K562 treated with DMSO at 1 percent for 24 hours (cell line): ENCODE results near the gene ACSL6. TPM values are rescaled to one million over a fixed set of nuclear protein-coding genes. Genes with fewer than 3 reads are reported as not detected.

ENCODE experiments used
- total RNA-seq: library from RNA; unstranded; fragments of 300-600 nt; gene quantifications from 2 replicates; pipeline ENCODE4 v1.2.3, GENCODE V29; 2022; ENCODE audit warnings: low read depth; ENCODE audit not compliant: insufficient read depth

The ACSL6 gene
- 0.90 and 1.0 TPM in 2 replicates for total RNA-seq

GRCh38 chr5:132011622-132012343 lies at the start of gene ACSL6:
Gene ACSL6, minus strand, starts transcription at chr5:132011658. Its CDS starts 105 bp downstream, at chr5:132011553.

GRCh38 chr5:132060501-132061161 lies 49.2 kb upstream of the ACSL6 start, which contains the start of gene IL3:
Gene IL3, plus strand, starts transcription at chr5:132060655. Its CDS starts 52 bp downstream, at chr5:132060707.

GRCh38 chr5:131945551-131946168 lies 65.8 kb downstream of the ACSL6 start, which contains the start of gene MEIKIN:
Gene MEIKIN, minus strand, starts transcription at chr5:131945663. Its CDS starts 158 bp downstream, at chr5:131945505.

Other genes starting within 250 kb of the ACSL6 start
- 11.3 and 12.0 TPM in 2 replicates for gene FNIP1, start 214.6 kb downstream of the ACSL6 start, total RNA-seq
- gene MEIKIN, start 66.0 kb downstream of the ACSL6 start, total RNA-seq = not detected in 2 replicates
- not detected in 2 replicates for gene IL3, start 49.0 kb upstream of the ACSL6 start, total RNA-seq
- 1.3 TPM in 1 of 2 replicates, not detected in the other for gene CSF2, start 62.1 kb upstream of the ACSL6 start, total RNA-seq
- 55.7 and 62.7 TPM in 2 replicates for gene P4HA2, start 216.2 kb upstream of the ACSL6 start, total RNA-seq
- 36.5 and 50.8 TPM in 2 replicates for gene PDLIM4, start 246.0 kb upstream of the ACSL6 start, total RNA-seq